ENCODE results near the gene MVP. TPM values are rescaled to one million over a fixed set of nuclear protein-coding genes. Genes with fewer than 3 reads are reported as not detected.
"Not testable (repeated sequence)": the region's sequence is repeated elsewhere in the genome, so short reads cannot be mapped to it uniquely, and the experiment has no call there.

MVP gene
- total RNA-seq: 361 and 417 TPM in 2 replicates
- 169 TPM for polyA plus RNA-seq (2012)

- peak; percentile 82 for DNase-seq (ENCODE audit: low read depth)
Measured at GRCh38 chr16:29820271-29820701, at the start of gene MVP. Gene MVP (plus strand): TSS chr16:29820462. CDS start chr16:29830550, 10,088 bp downstream.

DNA sequence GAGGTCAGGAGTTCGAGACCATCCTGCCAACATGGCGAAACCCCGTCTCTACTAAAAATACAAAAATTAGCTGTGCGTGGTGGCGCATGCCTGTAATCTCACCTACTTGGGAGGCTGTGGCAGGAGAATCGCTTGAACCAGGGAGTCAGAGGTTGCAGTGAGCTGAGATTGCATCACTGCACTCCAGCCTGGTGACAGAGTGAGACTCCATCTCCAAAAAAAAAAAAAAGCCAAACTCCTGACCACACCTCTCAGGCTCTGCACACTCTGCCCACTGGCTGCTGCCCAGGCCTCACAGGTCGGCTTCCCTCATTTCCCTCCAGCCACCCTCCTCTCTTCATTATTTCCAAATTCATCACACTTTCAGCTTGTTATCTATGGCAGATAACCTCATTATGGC is 47.9 kb upstream of the MVP start:
- DNase-seq (ENCODE audit: low read depth): not testable (repeated sequence)

- no peak for DNase-seq (ENCODE audit: low read depth)
Measured at GRCh38 chr16:29774730-29775129, 45.5 kb upstream of the MVP start.

DNA sequence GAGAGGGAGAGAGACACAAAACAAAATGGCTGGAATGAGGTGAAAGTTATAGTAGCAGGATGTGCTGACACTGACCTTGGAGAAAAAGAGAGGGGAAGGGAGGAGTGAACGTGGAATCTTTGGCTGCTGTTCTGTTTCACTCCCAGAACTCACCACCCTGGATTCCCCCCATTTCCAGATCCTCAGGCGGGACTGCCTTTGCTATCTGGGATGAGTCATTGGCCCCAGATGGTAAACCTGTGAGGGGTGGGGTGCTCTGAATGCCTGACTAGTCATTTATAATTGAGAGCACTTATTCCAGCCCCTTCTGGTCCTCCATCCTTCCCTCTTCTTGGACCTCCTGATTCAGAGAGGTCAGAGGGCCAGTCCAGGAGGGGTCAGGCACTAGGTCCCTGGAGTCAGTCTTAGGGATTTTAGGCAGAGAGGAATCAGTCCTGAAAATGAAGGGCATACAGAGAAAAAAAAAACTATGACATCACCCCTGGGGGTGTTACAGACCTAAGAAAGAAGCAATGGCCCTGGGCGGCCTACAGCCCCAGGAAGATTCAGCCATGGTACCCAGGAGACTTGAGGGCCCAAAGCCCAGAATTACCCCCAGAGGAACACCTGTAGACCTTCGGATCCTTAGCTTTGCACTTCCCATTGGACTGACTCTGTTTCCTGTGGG is 44.4 kb upstream of the MVP start:
- no peak for DNase-seq (ENCODE audit: low read depth)

DNA sequence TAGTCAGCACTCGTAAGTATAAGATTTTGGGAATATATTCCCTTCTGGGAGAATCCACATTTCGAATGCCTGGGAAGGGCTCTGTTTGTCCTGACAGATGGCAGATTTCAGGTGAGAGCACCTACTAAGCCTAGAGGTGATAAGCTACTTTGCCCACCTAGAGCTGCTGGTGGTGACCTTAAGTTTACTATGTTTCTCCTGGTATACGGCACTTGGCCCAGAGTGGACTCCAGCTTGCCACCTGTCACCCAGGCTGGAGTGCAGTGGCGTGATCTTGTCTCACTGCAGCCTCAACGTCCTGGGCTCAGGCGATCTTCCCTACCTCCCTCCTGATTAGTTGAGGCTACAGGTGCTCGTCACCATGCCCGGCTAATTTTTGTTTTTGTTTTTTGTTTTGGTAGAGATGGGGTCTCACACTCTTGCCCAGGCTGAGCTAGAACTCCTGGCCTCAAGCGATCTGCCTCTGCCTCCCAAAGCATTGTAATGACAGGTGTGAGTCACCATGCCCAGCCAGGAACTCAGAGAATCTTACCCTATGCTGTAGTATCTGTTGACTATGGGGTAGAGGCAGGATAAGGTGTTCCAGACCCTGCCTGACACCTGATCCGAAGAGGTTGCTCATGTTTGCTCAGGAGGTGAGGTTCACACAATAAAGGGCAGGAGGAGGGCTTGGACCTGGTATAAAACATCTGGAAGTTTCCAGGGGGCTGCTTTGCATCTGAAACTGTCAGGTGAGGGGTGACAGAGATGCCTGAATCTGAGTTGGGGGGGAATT is 42.5 kb upstream of the MVP start, which contains the start of gene ZG16:
TSS of gene ZG16 (plus strand) at position 681 of the 775 bp plus-strand sequence. CDS start 1,011 bp downstream, outside the sequence.
- DNase-seq (ENCODE audit: low read depth): no peak

- peak; percentile 21 for DNase-seq (ENCODE audit: low read depth)
Measured at GRCh38 chr16:29779474-29779873, 40.8 kb upstream of the MVP start.

- DNase-seq (ENCODE audit: low read depth): not testable (repeated sequence)
Measured at GRCh38 chr16:29783094-29783953, 36.9 kb upstream of the MVP start.

- DNase-seq (ENCODE audit: low read depth): no peak
Measured at GRCh38 chr16:29784157-29784556, 36.1 kb upstream of the MVP start.

DNA sequence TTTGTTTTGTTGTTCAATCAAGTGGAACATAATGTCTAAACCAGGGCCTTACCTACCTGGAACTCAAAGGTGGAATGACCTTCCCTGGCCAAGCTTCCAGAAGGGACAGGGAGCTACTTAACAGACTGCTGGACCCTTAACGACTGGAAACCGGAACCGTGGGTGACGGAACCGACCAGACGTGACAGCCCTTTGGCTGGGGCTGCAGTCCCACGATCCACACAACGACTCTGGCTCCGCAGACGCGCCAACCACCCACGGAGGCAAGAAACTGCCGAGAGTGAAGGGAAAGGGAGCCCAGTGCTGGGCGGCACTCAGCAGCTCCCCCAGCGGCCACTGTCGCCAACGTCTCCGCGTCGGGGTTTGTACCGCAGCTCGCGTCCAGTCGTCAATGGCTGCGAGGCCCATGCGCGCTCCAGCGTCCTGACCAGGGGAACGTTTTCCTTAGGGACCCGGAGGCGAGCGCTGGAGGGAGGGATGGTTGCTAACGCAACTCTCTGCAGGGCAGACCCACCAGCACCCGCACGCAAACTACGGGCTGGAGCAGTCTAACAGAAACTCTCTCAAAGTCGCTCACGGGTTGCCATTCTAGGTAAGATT is 35.3 kb upstream of the MVP start:
- no peak for DNase-seq (ENCODE audit: low read depth)

GRCh38 chr16:29787155-29787554 is 33.1 kb upstream of the MVP start:
- DNase-seq (ENCODE audit: low read depth): not testable (repeated sequence)

- DNase-seq (ENCODE audit: low read depth): no peak
Measured at GRCh38 chr16:29789775-29790182, 30.5 kb upstream of the MVP start.

DNA sequence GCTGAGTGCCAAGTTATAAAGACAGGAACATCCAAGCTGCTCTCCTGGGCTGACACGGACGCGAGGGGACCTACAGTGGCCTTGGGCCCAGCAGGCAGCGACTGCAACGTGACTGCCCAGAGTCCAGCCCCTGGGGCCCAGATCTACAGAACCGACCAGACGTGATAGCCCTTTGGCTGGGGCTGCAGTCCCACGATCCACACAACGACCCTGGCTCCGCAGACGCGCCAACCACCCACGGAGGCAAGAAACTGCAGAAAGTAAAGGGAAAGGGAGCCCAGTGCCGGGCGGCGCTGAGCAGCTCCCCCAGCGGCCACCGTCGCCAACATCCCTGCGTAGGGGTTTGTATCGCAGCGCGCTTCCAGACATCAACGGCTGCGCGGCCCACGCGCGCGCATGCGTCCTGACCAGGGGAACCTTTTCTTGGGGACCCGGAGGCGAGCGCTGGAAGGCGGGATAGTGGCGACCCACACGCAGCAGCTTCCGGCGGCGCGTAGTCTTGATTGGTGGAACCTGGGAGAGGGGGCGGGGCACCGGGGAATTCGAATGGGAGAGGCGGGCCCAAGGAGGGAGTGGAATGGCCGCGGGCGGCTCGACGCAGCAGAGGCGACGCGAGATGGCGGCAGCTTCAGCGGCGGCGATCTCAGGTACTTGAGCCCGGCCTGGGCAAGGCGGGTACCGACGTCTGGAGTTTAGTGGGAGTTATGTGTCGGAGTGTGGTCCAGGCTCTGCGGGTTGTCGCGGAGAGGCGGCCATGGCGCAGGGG is 29.9 kb upstream of the MVP start, which contains the start of gene KIF22:
TSS of gene KIF22 (plus strand) at position 569 of the 766 bp plus-strand sequence. CDS start at position 578, 9 bp downstream.
- peak; percentile 98 for DNase-seq (ENCODE audit: low read depth)

DNA sequence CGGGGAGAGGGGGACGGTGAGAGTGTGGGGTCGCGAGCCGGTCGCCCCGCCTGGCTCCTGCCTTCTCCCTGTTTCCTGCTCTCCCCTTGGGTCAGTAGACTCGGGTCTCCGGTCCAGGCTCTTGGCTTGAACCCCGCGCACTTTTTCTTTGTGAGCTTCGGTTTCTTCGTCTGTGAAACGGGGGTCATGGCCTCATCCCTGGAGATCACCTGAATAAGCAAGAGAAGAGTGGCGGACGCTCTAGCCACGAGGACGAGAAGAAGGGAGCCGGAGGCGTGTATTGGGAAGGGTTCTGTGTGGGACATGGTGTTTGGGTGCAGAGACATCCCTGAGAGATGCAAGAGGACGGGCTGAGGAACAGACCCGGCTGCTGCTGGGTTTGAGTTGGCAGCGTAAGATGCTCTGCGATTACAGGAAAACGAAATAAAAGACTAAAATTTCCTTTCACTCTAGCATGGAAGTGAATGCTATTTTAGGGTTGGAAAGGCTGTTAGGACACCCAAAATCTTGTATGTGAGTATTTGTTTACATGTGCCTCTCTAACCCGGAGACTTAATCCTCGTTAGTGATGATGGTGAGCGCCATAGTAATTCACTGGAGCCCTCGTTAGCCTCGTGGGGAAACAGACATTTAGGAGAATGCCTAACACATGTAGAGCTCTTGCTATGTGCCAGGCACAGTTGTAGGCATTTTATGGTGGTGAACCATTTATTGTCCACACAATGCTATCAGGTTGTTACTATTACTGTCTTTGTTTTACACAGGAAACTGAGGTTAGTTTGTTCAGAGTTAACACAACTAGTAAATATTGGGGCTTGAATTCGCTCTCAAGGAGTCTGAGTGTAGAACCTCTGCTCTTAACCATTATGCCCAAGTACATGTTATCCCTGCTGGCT is 29.1 kb upstream of the MVP start:
- DNase-seq (ENCODE audit: low read depth): no peak

DNA sequence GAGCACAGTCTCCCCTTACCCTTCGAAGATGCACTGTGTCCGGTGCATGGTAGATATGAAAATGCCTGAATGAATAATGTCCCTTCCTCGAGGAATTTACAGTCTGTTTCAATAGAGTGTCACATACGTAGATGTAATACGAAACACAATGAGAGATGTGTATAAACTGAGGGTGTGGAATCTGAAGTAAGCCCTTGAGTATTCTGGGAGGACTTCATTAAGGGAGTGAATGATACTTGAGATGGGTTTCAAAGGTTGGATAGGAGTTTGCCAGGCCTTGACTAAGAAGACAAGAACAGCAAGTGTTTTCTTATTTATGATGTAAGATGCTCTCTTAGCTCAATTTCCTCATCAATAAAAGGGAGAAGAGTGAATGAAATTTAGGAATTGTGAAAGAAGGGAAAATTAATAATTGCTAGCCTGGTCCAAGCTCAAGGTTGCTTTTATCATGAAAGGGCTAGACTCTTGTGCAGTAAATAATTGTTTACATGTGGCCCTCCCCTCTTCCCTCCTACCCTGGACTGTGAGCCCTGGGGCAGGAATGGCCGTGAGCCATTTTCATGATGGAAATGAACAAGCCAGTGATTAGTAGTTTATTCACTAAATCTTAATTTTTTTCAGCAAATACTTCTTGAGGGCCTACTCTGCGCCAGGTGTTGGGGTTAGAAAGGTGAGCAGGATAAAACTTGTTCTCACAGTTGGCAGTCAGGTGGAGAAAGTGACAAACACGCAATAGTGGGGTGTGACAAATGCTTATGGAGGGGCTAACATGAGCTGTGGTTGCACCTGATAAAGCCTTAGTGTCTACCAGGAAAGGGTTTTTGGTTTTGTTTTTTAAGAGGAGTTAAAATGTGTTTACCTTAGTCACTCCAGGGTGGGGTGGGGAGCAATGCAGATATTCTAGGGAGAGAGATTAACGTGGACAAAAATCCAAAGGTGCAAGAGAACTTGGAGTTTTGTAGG is 28.1 kb upstream of the MVP start:
- DNase-seq (ENCODE audit: low read depth): no peak

DNA sequence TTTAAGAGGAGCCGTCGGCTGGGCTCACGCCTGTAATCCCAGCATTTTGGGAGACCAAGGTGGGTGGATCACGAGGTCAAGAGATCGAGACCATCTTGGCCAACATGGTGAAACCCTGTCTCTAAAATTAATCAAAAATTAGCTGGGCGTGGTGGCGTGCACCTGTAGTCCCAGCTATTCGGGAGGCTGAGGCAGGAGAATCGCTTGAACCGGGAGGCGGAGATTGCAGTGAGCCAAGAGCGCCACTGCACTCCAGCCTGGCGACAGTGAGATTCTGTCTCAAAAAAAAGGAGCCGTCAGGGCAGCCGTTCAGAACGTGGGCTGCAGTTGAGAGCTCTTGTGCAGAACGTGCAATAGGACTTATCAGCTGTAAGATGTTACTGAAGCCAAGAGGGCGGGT is 27.1 kb upstream of the MVP start:
- not testable (repeated sequence) for DNase-seq (ENCODE audit: low read depth)

- no peak for DNase-seq (ENCODE audit: low read depth)
Measured at GRCh38 chr16:29794231-29794710, 26.0 kb upstream of the MVP start.

GRCh38 chr16:29802416-29802935 is 17.8 kb upstream of the MVP start:
- no peak for DNase-seq (ENCODE audit: low read depth)

DNA sequence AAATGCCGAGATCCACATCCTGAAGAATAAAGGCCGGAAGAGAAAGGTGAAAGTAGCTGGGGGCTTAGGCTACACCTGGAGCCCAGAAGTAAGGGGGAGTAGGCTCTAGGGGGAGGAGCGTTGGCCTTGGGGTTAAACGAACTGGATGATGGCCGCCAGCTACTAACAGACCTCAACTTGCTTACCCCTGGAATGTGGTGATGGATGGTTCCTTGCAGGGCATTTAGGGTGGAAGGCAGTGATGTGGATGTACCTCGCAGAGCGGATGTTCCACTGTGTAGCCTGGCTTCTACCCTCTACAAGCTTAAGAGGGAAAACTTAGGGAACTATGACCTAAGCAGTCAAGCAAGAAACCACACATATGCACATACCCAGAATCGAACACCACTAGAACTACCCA is 16.2 kb upstream of the MVP start:
- DNase-seq (ENCODE audit: low read depth): no peak

All from myocyte (in vitro differentiated cells).